WERI-Rb-1 (cell line): ENCODE measurements around the gene DAAM1.

Experiments used
- DNase-seq: peaks from one replicate; pipeline ENCODE4 v3.0.0-alpha.2; 2020
- H3K27ac ChIP-seq: fragments of 250-450 bp; sonication (Bioruptor Pico); 2 replicates; pipeline ENCODE4 v1.5.1; 2020; ENCODE audit warnings: mild to moderate bottlenecking, moderate library complexity
- H3K27me3 ChIP-seq: fragments of 250-450 bp; sonication (Bioruptor Pico); 2 replicates; pipeline ENCODE4 v1.5.1; 2021; ENCODE audit warnings: mild to moderate bottlenecking, low read depth, moderate library complexity; ENCODE audit not compliant: insufficient read depth, severe bottlenecking
- H3K36me3 ChIP-seq: fragments of 250-450 bp; sonication (Bioruptor Pico); 2 replicates; pipeline ENCODE4 v1.5.1; 2020; ENCODE audit warnings: mild to moderate bottlenecking, moderate library complexity
- H3K4me3 ChIP-seq: 2 replicates; pipeline ENCODE4 v1.5.1; 2011; ENCODE audit warnings: low read depth, mild to moderate bottlenecking, control low read depth, low read length
- H3K9me3 ChIP-seq: fragments of 250-450 bp; sonication (Bioruptor Pico); 2 replicates; pipeline ENCODE4 v1.5.1; 2021; ENCODE audit warnings: mild to moderate bottlenecking, moderate library complexity; ENCODE audit not compliant: severe bottlenecking
- TF ChIP-seq, protein P1 (sequence below): IDR thresholded peaks from 2 replicates; pipeline ENCODE4 v1.5.1; 2011; ENCODE audit warnings: low read depth, mild to moderate bottlenecking, control low read depth, inconsistent platforms, low read length

Gene DAAM1

GRCh38 chr14:59187802-59188460 lies 536 bp upstream of the DAAM1 start:
- TF ChIP-seq, protein P1, sequence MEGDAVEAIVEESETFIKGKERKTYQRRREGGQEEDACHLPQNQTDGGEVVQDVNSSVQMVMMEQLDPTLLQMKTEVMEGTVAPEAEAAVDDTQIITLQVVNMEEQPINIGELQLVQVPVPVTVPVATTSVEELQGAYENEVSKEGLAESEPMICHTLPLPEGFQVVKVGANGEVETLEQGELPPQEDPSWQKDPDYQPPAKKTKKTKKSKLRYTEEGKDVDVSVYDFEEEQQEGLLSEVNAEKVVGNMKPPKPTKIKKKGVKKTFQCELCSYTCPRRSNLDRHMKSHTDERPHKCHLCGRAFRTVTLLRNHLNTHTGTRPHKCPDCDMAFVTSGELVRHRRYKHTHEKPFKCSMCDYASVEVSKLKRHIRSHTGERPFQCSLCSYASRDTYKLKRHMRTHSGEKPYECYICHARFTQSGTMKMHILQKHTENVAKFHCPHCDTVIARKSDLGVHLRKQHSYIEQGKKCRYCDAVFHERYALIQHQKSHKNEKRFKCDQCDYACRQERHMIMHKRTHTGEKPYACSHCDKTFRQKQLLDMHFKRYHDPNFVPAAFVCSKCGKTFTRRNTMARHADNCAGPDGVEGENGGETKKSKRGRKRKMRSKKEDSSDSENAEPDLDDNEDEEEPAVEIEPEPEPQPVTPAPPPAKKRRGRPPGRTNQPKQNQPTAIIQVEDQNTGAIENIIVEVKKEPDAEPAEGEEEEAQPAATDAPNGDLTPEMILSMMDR = no peak
- H3K9me3 ChIP-seq = no peaks in the 10 kb centered on the region
- H3K4me3 ChIP-seq = peak overlapping the region; percentile 80
- peak; percentile 66 for DNase-seq
- peak overlapping the region; percentile 88 for H3K27ac ChIP-seq
- no peaks in the 10 kb centered on the region for H3K27me3 ChIP-seq
- H3K36me3 ChIP-seq = no peaks in the 10 kb centered on the region

- peak; percentile 82 for DNase-seq
- Histone ChIP-seq H3K9me3 (no peaks in the 10 kb centered on the region), H3K27ac (peak overlapping the region; percentile 81), H3K27me3 (no peaks in the 10 kb centered on the region), H3K36me3 (no peaks in the 10 kb centered on the region), H3K4me3 (peak overlapping the region; percentile 91)
- TF ChIP-seq, protein P1 = no peak
Measured at GRCh38 chr14:59189091-59189785, 771 bp downstream of the DAAM1 start.

GRCh38 chr14:59189786-59190368 lies 1.4 kb downstream of the DAAM1 start:
- Histone ChIP-seq H3K27me3 (no peaks in the 10 kb centered on the region), H3K4me3 (peak overlapping the region; percentile 91), H3K36me3 (no peaks in the 10 kb centered on the region), H3K27ac (peak overlapping the region; percentile 81), H3K9me3 (no peaks in the 10 kb centered on the region)
- TF ChIP-seq, protein P1 = no peak
- peak; percentile 93 for DNase-seq

GRCh38 chr14:59190372-59190771 lies 1.9 kb downstream of the DAAM1 start:
- TF ChIP-seq, protein P1 = peak; percentile 57
- Histone ChIP-seq H3K36me3 (no peaks in the 10 kb centered on the region), H3K27ac (peak overlapping the region; percentile 81)

GRCh38 chr14:59195912-59196311 lies 7.4 kb downstream of the DAAM1 start:
- Histone ChIP-seq H3K27me3 (no peaks in the 10 kb centered on the region), H3K9me3 (no peaks in the 10 kb centered on the region), H3K36me3 (peaks cover 3% of the 10 kb centered on the region; the same call in 1 of the 2 replicates), H3K27ac (no peak overlapping the region), H3K4me3 (no peak overlapping the region)
- TF ChIP-seq, protein P1 = no peak
- DNase-seq = no peak

More at GRCh38 chr14:59190372-59190771, 1.9 kb downstream of the DAAM1 start:
- H3K4me3 ChIP-seq = peak overlapping the region; percentile 91
- H3K27me3 ChIP-seq = no peaks in the 10 kb centered on the region
- H3K9me3 ChIP-seq = no peaks in the 10 kb centered on the region
- peak; percentile 61 for DNase-seq
